MM.1S (cell line): ENCODE measurements around the gene CBX5.

Source experiments
- DNase-seq: peaks from one replicate; pipeline ENCODE4 v3.0.0-alpha.2; 2015
- H2AFZ ChIP-seq: fragments of 300-600 bp; sonication (generic); 2 replicates; pipeline ENCODE4 v1.6.0; 2016; ENCODE audit warnings: antibody characterized with exemption, low read length
- H3F3A ChIP-seq: fragments of 300-600 bp; sonication (generic); 2 replicates; pipeline ENCODE4 v1.6.1; 2016; ENCODE audit warnings: mild to moderate bottlenecking, antibody characterized with exemption, low read length, moderate library complexity, mixed read lengths; ENCODE audit not compliant: insufficient read depth
- H3K27ac ChIP-seq: fragments of 300-600 bp; sonication (generic); 2 replicates; pipeline ENCODE4 v1.5.1; 2016; ENCODE audit warnings: mild to moderate bottlenecking, low read length
- H3K27me3 ChIP-seq: fragments of 300-600 bp; sonication (generic); replicated peaks from 2 replicates; pipeline ENCODE4 v1.6.0; 2016; ENCODE audit warnings: low read length; ENCODE audit not compliant: insufficient read depth
- H3K36me3 ChIP-seq: fragments of 300-600 bp; sonication (generic); replicated peaks from 2 replicates; pipeline ENCODE4 v1.6.1; 2016; ENCODE audit warnings: mild to moderate bottlenecking, low read length, mixed read lengths; ENCODE audit not compliant: insufficient read depth
- H3K4me1 ChIP-seq: fragments of 300-600 bp; sonication (generic); 2 replicates; pipeline ENCODE4 v1.6.1; 2016; ENCODE audit warnings: low read length, mixed read lengths
- H3K4me2 ChIP-seq: fragments of 300-600 bp; sonication (generic); 2 replicates; pipeline ENCODE4 v1.6.0; 2016; ENCODE audit warnings: low read depth, low read length
- H3K4me3 ChIP-seq: fragments of 300-600 bp; sonication (generic); 2 replicates; pipeline ENCODE4 v1.5.1; 2016; ENCODE audit warnings: low read length, mixed read lengths
- H3K79me2 ChIP-seq: fragments of 300-600 bp; sonication (generic); 2 replicates; pipeline ENCODE4 v1.6.1; 2016; ENCODE audit warnings: mixed run types, low read length, mixed read lengths
- H3K9ac ChIP-seq: fragments of 300-600 bp; sonication (generic); 2 replicates; pipeline ENCODE4 v1.6.1; 2016; ENCODE audit warnings: low read length, mixed read lengths
- H3K9me2 ChIP-seq: fragments of 300-600 bp; sonication (generic); replicated peaks from 2 replicates; pipeline ENCODE4 v1.6.1; 2016; ENCODE audit warnings: mild to moderate bottlenecking, low read length, mixed read lengths; ENCODE audit not compliant: insufficient read depth
- H3K9me3 ChIP-seq: fragments of 300-600 bp; sonication (generic); replicated peaks from 2 replicates; pipeline ENCODE4 v1.6.1; 2016; ENCODE audit warnings: mild to moderate bottlenecking, low read length, mixed read lengths; ENCODE audit not compliant: insufficient read depth
- H4K20me1 ChIP-seq: fragments of 300-600 bp; sonication (generic); 2 replicates; pipeline ENCODE4 v1.6.1; 2016; ENCODE audit warnings: mild to moderate bottlenecking, low read length, moderate library complexity, mixed read lengths; ENCODE audit not compliant: insufficient read depth
- EZH2 ChIP-seq: fragments of 300-600 bp; sonication (generic); optimal IDR thresholded peaks from 2 replicates; pipeline ENCODE3; 2017; ENCODE audit warnings: low read depth, mild to moderate bottlenecking, antibody characterized with exemption, low read length, mixed read lengths
- EZH2phosphoT487 ChIP-seq: fragments of 300-600 bp; sonication (generic); IDR thresholded peaks from 2 replicates; pipeline ENCODE4 v1.6.1; 2018; ENCODE audit warnings: antibody characterized with exemption, low read length
- TF ChIP-seq, protein P1 (sequence below): fragments of 300-600 bp; sonication (generic); IDR thresholded peaks from 2 replicates; pipeline ENCODE4 v1.5.1; 2016; ENCODE audit warnings: antibody characterized with exemption, low read length, mixed read lengths

CBX5 gene

DNA sequence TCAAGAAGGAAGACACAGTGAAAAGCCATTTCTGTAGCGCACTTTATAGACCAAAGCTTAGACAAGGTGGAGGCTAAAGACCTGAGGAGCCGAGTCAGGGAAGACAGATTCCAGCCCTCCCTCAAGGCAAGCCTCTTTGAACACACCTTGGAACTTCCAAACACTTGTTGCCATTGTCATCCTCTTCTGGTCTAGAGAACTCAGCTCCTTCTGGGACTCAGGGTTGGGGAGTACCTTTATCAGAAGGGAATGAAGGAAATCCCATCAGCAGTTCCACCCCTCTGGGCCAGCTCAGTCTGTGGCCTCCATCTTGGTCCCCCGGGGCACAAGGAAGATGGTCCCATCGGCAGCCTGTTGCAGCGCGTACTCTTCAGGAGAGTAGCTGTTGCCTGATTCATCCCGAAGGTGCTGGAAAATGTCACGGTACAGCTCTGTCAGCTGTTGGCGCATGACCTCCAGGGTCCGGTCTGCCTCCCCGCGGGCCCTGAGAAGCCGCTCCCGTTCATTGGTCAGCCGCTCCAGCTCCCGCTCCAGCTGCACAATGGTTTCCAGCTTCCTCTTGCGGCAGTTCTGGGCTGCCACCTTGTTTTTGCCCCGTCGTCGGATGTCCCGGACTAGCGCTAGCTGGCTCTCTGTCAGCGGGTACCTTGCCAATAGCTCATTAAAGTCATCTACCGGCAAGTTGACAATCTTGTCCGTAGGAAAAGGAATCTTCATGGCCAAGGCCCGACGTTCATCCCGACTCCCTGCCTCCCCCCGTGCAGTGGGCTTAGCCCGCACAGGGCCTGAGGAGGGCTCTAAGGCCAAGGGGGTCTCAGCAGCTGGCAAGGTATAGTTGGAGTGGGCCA lies 12.4 kb upstream of the CBX5 start:
- peaks cover 24% of the 10 kb centered on the region for H3F3A ChIP-seq
- H3K27ac ChIP-seq, result no peak overlapping the region
- DNase-seq, result no peak
- H3K9ac ChIP-seq, result no peak overlapping the region
- TF ChIP-seq EZH2phosphoT487 (no peak), EZH2 (no peak)
- TF ChIP-seq, protein P1, sequence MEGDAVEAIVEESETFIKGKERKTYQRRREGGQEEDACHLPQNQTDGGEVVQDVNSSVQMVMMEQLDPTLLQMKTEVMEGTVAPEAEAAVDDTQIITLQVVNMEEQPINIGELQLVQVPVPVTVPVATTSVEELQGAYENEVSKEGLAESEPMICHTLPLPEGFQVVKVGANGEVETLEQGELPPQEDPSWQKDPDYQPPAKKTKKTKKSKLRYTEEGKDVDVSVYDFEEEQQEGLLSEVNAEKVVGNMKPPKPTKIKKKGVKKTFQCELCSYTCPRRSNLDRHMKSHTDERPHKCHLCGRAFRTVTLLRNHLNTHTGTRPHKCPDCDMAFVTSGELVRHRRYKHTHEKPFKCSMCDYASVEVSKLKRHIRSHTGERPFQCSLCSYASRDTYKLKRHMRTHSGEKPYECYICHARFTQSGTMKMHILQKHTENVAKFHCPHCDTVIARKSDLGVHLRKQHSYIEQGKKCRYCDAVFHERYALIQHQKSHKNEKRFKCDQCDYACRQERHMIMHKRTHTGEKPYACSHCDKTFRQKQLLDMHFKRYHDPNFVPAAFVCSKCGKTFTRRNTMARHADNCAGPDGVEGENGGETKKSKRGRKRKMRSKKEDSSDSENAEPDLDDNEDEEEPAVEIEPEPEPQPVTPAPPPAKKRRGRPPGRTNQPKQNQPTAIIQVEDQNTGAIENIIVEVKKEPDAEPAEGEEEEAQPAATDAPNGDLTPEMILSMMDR, result no peak
- H3K4me1 ChIP-seq, result no peaks in the 10 kb centered on the region
- no peaks in the 10 kb centered on the region for H3K36me3 ChIP-seq
- H2AFZ ChIP-seq, result no peak overlapping the region
- peaks cover 8% of the 10 kb centered on the region; the same call in 1 of the 2 replicates for H3K27me3 ChIP-seq
- H3K9me3 ChIP-seq, result no peaks in the 10 kb centered on the region
- no peak overlapping the region for H3K4me3 ChIP-seq
- no peak overlapping the region for H3K4me2 ChIP-seq
- H3K9me2 ChIP-seq, result no peaks in the 10 kb centered on the region
- H3K79me2 ChIP-seq, result no peaks in the 10 kb centered on the region
- no peaks in the 10 kb centered on the region for H4K20me1 ChIP-seq

DNA sequence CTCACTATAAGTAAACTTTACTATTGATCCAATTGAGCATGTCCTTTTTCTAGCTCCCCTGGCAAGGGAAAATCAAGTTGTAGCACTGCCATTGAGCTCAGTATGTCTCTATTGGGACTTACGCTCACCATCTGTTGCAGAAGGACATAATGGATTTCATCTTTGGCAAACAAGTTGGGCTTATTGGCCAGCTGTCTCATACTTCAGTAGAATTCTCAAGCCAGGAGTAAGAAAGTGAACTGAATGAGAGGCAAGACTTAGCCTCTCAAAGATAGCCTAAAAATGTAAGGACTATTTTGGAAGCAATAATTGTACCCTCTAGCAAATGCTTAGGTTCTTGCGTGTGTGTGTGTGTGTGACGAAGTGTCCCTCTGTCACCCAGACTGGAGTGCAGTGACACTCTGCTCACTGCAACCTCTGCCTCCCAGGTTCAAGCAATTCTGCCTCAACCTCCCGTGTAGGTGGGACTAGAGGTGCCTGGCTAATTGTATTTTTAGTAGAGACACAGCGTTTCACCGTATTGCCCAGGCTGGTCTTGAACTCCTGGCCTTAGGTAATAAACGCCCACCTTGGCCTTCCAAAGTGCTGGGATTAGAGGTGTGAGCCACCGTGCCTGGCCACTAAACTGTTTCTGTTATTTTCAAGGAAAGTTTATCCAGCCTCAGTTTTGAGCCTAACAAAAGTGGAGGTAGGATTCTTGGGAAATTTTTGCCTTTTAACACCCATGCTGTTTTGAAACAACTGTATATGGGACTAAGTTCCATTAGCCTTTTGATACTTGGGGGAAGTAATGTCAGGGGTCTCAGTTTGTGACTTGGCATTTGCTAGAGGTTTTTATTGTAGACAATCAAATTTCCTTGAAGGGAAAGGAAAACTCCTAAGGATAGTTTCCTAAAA lies 7.6 kb upstream of the CBX5 start:
- no peak overlapping the region for H3K9ac ChIP-seq
- peaks cover 37% of the 10 kb centered on the region for H4K20me1 ChIP-seq

More for the DNA sequence above, 7.6 kb upstream of the CBX5 start:
- no peaks in the 10 kb centered on the region for H3K9me3 ChIP-seq
- no peak overlapping the region for H3K4me2 ChIP-seq
- H3K27ac ChIP-seq, result no peak overlapping the region
- no peak overlapping the region for H3K4me3 ChIP-seq
- peaks cover 11% of the 10 kb centered on the region; the same call in 1 of the 2 replicates for H3K4me1 ChIP-seq
- peaks cover 24% of the 10 kb centered on the region for H3K79me2 ChIP-seq
- no peak for DNase-seq
- no peak overlapping the region for H2AFZ ChIP-seq
- H3K9me2 ChIP-seq, result no peaks in the 10 kb centered on the region
- peaks cover 65% of the 10 kb centered on the region for H3F3A ChIP-seq
- peaks cover 20% of the 10 kb centered on the region for H3K36me3 ChIP-seq
- TF ChIP-seq EZH2 (no peak), EZH2phosphoT487 (no peak)
- TF ChIP-seq, protein P1, result no peak
- no peaks in the 10 kb centered on the region for H3K27me3 ChIP-seq
